Right ventricle myocardium inferior (tissue), 1 donor: ENCODE results near the gene MACROD1. TPM values are rescaled to one million over a fixed set of nuclear protein-coding genes. Genes with fewer than 3 reads are reported as not detected.
A peak's percentile ranks its signal among the peaks of the same experiment; 100 is the strongest.

Experiments
- ATAC-seq: fragments of 200-7000 bp; cut with Tn5 transposase; one replicate; pipeline ENCODE4 v1.9.1; 2020; ENCODE audit warnings: mild to moderate bottlenecking, moderate library complexity
- DNase-seq: peaks from one replicate; pipeline ENCODE4 v3.0.0; 2021; ENCODE audit errors: missing footprints
- intact Hi-C: fragments of 100-400 bp; cut with DNase I; formaldehyde crosslinking; loops from one replicate; pipeline ENCODE4 v1.11.0; 2022
- total RNA-seq: library from RNA; stranded (reverse); fragmentation: NEBNext Ultra II Directional; extraction: Animal tissue kit (Norgen Biotek cat#: 25700); gene quantifications from one replicate; pipeline ENCODE4 v1.2.1, GENCODE V29; 2021
- donor health status: DM: no; HTN: yes; CAD: no; lungs with severe emphysema.

The MACROD1 gene
- total RNA-seq, 1 donor from 2014 or later = 119 TPM

GRCh38 chr11:64021757-64022093, 144.2 kb downstream of the MACROD1 start:
- intact Hi-C loops = no loop called here
- DNase-seq (no peak), ATAC-seq (no peak)

GRCh38 chr11:64020976-64021756, 144.7 kb downstream of the MACROD1 start:
- DNase-seq (no peak), ATAC-seq (no peak)
- intact Hi-C loops = no loop called here

GRCh38 chr11:64019106-64020037, 146.5 kb downstream of the MACROD1 start:
- DNase-seq (peak; percentile 75), ATAC-seq (peak; percentile 51)
- intact Hi-C loops = no loop called here

- no peak for ATAC-seq
- no peak for DNase-seq
- intact Hi-C loops = no loop called here
Observed at GRCh38 chr11:64018310-64018709, 147.6 kb downstream of the MACROD1 start.

GRCh38 chr11:64017945-64018224, 148.0 kb downstream of the MACROD1 start:
- intact Hi-C loops = no loop called here
- DNase-seq (no peak), ATAC-seq (no peak)

GRCh38 chr11:64015935-64016845, 149.7 kb downstream of the MACROD1 start:
- intact Hi-C loops = no loop called here
- no peak for DNase-seq
- ATAC-seq = no peak

- ATAC-seq (no peak), DNase-seq (no peak)
- intact Hi-C loops = no loop called here
Observed at GRCh38 chr11:64015510-64015909, 150.4 kb downstream of the MACROD1 start.

- ATAC-seq (no peak), DNase-seq (no peak)
- intact Hi-C loops = no loop called here
Observed at GRCh38 chr11:64014356-64014755, 151.6 kb downstream of the MACROD1 start.

- intact Hi-C loops = no loop called here
- no peak for DNase-seq
- ATAC-seq = no peak
Observed at GRCh38 chr11:64013141-64013896, 152.6 kb downstream of the MACROD1 start.

GRCh38 chr11:64011371-64011770, 154.5 kb downstream of the MACROD1 start:
- ATAC-seq = no peak
- intact Hi-C loops = no loop called here

GRCh38 chr11:64010783-64011182, 155.1 kb downstream of the MACROD1 start:
- DNase-seq (no peak), ATAC-seq (no peak)
- intact Hi-C loops = no loop called here

More at GRCh38 chr11:64011371-64011770, 154.5 kb downstream of the MACROD1 start:
- DNase-seq = no peak

- intact Hi-C loops = no loop called here
- no peak for ATAC-seq
Observed at GRCh38 chr11:64009710-64010109, 156.2 kb downstream of the MACROD1 start.

GRCh38 chr11:64008914-64009633, 156.8 kb downstream of the MACROD1 start:
- ATAC-seq (no peak), DNase-seq (no peak)
- intact Hi-C loops = no loop called here

More at GRCh38 chr11:64009710-64010109, 156.2 kb downstream of the MACROD1 start:
- no peak for DNase-seq

GRCh38 chr11:64008283-64008913, 157.5 kb downstream of the MACROD1 start:
- intact Hi-C loops = no loop called here
- peak; percentile 2 for ATAC-seq
- DNase-seq = no peak

GRCh38 chr11:64007629-64008282, 158.2 kb downstream of the MACROD1 start:
- DNase-seq (peak; percentile 91), ATAC-seq (peak; percentile 90)
- intact Hi-C loops = no loop called here

- peak; percentile 39 for ATAC-seq
- no peak for DNase-seq
- intact Hi-C loops = no loop called here
Observed at GRCh38 chr11:64007160-64007628, 158.7 kb downstream of the MACROD1 start.

- ATAC-seq = no peak
- DNase-seq = no peak
- intact Hi-C loops = no loop called here
Observed at GRCh38 chr11:64006398-64006797, 159.5 kb downstream of the MACROD1 start.
